IgD-negative memory B cell (primary cell): ENCODE results near the gene CSGALNACT2. TPM values are rescaled to one million over a fixed set of nuclear protein-coding genes. Genes with fewer than 3 reads are reported as not detected.

Experiments used
- H3K27ac Mint-ChIP-seq, 3 donors: one replicate each; pipeline ENCODE4 v1.8.0; 2020 to 2022; ENCODE audit warnings: mild to moderate bottlenecking in 3 of 3, mixed read lengths in 3 of 3, moderate library complexity in 1 of 3
- H3K27me3 Mint-ChIP-seq: one replicate; pipeline ENCODE4 v1.8.0; 2021; ENCODE audit warnings: mixed read lengths
- H3K36me3 Mint-ChIP-seq: one replicate; pipeline ENCODE4 v1.8.0; 2020; ENCODE audit warnings: mild to moderate bottlenecking, mixed read lengths
- H3K4me1 Mint-ChIP-seq, 3 donors: one replicate each; pipeline ENCODE4 v1.8.0; 2020 to 2022; ENCODE audit warnings: mixed read lengths in 3 of 3, mild to moderate bottlenecking in 1 of 3
- H3K4me3 Mint-ChIP-seq, 4 donors: one replicate each; pipeline ENCODE4 v1.8.0; 2020 to 2022; ENCODE audit warnings: mild to moderate bottlenecking in 4 of 4, mixed read lengths in 4 of 4, moderate library complexity in 3 of 4
- H3K9me3 Mint-ChIP-seq, 3 donors: one replicate each; pipeline ENCODE4 v1.8.0; 2020 to 2021; ENCODE audit warnings: mixed read lengths in 3 of 3, mild to moderate bottlenecking in 1 of 3
- polyA plus RNA-seq: library from polyadenylated mRNA; unstranded; fragments of 300-500 nt; fragmentation: Illumina TruSeq; gene quantifications from one replicate; pipeline ENCODE4 v1.2.3, GENCODE V29; 2021

Gene CSGALNACT2
- polyA plus RNA-seq, 1 donor from 2014 or later: 12.2 TPM

GRCh38 chr10:43125274-43125845, 12.9 kb upstream of the CSGALNACT2 start:
- Mint-ChIP-seq H3K27me3 (peaks cover 4% of the 10 kb centered on the region), H3K27ac (peak overlapping the region in 1 of 3 donors; percentile 39), H3K36me3 (no peaks in the 10 kb centered on the region), H3K4me1 (peaks cover 42 to 66% (median 45%) of the 10 kb centered on the region in 3 donors), H3K9me3 (no peaks in the 10 kb centered on the region), H3K4me3 (peak overlapping the region in 2 of 4 donors; percentile 67 to 78)

GRCh38 chr10:43125881-43126731, 12.1 kb upstream of the CSGALNACT2 start:
- Mint-ChIP-seq H3K36me3 (no peaks in the 10 kb centered on the region), H3K27ac (peak overlapping the region; percentile 39 to 59 (median 46)), H3K9me3 (no peaks in the 10 kb centered on the region), H3K4me3 (peak overlapping the region in 3 of 4 donors; percentile 33 to 86 (median 86)), H3K4me1 (peaks cover 36 to 59% (median 38%) of the 10 kb centered on the region in 3 donors), H3K27me3 (peaks cover 4% of the 10 kb centered on the region)

GRCh38 chr10:43126759-43127424, 11.4 kb upstream of the CSGALNACT2 start:
- H3K4me1 Mint-ChIP-seq: peaks cover 28 to 51% (median 30%) of the 10 kb centered on the region in 3 donors

GRCh38 chr10:43127442-43127841, 10.8 kb upstream of the CSGALNACT2 start:
- peaks cover 22 to 47% (median 26%) of the 10 kb centered on the region in 3 donors for H3K4me1 Mint-ChIP-seq
- peaks cover 4% of the 10 kb centered on the region for H3K27me3 Mint-ChIP-seq
- no peaks in the 10 kb centered on the region for H3K9me3 Mint-ChIP-seq
- peak overlapping the region in 3 of 4 donors; percentile 33 to 86 (median 86) for H3K4me3 Mint-ChIP-seq
- no peaks in the 10 kb centered on the region for H3K36me3 Mint-ChIP-seq
- H3K27ac Mint-ChIP-seq: peak overlapping the region; percentile 39 to 67 (median 59)

More at GRCh38 chr10:43126759-43127424, 11.4 kb upstream of the CSGALNACT2 start:
- peak overlapping the region; percentile 39 to 67 (median 59) for H3K27ac Mint-ChIP-seq
- no peaks in the 10 kb centered on the region for H3K9me3 Mint-ChIP-seq
- H3K27me3 Mint-ChIP-seq: peaks cover 4% of the 10 kb centered on the region
- peak overlapping the region in 3 of 4 donors; percentile 33 to 86 (median 86) for H3K4me3 Mint-ChIP-seq
- no peaks in the 10 kb centered on the region for H3K36me3 Mint-ChIP-seq

GRCh38 chr10:43128331-43128730, 9.9 kb upstream of the CSGALNACT2 start:
- Mint-ChIP-seq H3K27ac (peak overlapping the region in 2 of 3 donors; percentile 9 to 68), H3K9me3 (no peaks in the 10 kb centered on the region), H3K27me3 (peaks cover 4% of the 10 kb centered on the region), H3K4me3 (no peak overlapping the region), H3K4me1 (peaks cover 22 to 43% (median 26%) of the 10 kb centered on the region in 3 donors), H3K36me3 (peaks cover 3% of the 10 kb centered on the region)

- no peaks in the 10 kb centered on the region for H3K9me3 Mint-ChIP-seq
- peak overlapping the region in 2 of 4 donors; percentile 3 to 34 for H3K4me3 Mint-ChIP-seq
- H3K27ac Mint-ChIP-seq: peak overlapping the region in 2 of 3 donors; percentile 17 to 68
- peaks cover 4% of the 10 kb centered on the region for H3K27me3 Mint-ChIP-seq
- H3K4me1 Mint-ChIP-seq: peaks cover 24 to 40% (median 26%) of the 10 kb centered on the region in 3 donors
- peaks cover 3% of the 10 kb centered on the region for H3K36me3 Mint-ChIP-seq
Measured at GRCh38 chr10:43128958-43129706, 9.1 kb upstream of the CSGALNACT2 start.

GRCh38 chr10:43130770-43131171, 7.5 kb upstream of the CSGALNACT2 start:
- Mint-ChIP-seq H3K4me3 (peak overlapping the region in 1 of 4 donors; percentile 25), H3K27ac (no peak overlapping the region), H3K4me1 (peaks cover 30 to 38% (median 38%) of the 10 kb centered on the region in 3 donors)

GRCh38 chr10:43131256-43131655, 7.0 kb upstream of the CSGALNACT2 start:
- no peak overlapping the region for H3K4me3 Mint-ChIP-seq
- H3K4me1 Mint-ChIP-seq: peaks cover 32 to 43% (median 36%) of the 10 kb centered on the region in 3 donors
- no peaks in the 10 kb centered on the region for H3K9me3 Mint-ChIP-seq
- H3K27me3 Mint-ChIP-seq: peaks cover 4% of the 10 kb centered on the region
- no peak overlapping the region for H3K27ac Mint-ChIP-seq
- H3K36me3 Mint-ChIP-seq: peaks cover 3% of the 10 kb centered on the region

More at GRCh38 chr10:43130770-43131171, 7.5 kb upstream of the CSGALNACT2 start:
- H3K9me3 Mint-ChIP-seq: no peaks in the 10 kb centered on the region
- H3K36me3 Mint-ChIP-seq: peaks cover 3% of the 10 kb centered on the region
- peaks cover 4% of the 10 kb centered on the region for H3K27me3 Mint-ChIP-seq

GRCh38 chr10:43131906-43132305, 6.3 kb upstream of the CSGALNACT2 start:
- no peak overlapping the region for H3K27ac Mint-ChIP-seq
- no peaks in the 10 kb centered on the region for H3K27me3 Mint-ChIP-seq
- H3K36me3 Mint-ChIP-seq: peaks cover 3% of the 10 kb centered on the region
- no peaks in the 10 kb centered on the region for H3K9me3 Mint-ChIP-seq
- no peak overlapping the region for H3K4me3 Mint-ChIP-seq
- H3K4me1 Mint-ChIP-seq: peaks cover 29 to 38% (median 31%) of the 10 kb centered on the region in 3 donors

- no peak overlapping the region for H3K27ac Mint-ChIP-seq
- H3K4me3 Mint-ChIP-seq: peak overlapping the region in 1 of 4 donors; percentile 60
- H3K9me3 Mint-ChIP-seq: no peaks in the 10 kb centered on the region
- H3K27me3 Mint-ChIP-seq: no peaks in the 10 kb centered on the region
- H3K36me3 Mint-ChIP-seq: peaks cover 3% of the 10 kb centered on the region
- peaks cover 19 to 28% (median 21%) of the 10 kb centered on the region in 3 donors for H3K4me1 Mint-ChIP-seq
Measured at GRCh38 chr10:43132867-43133787, 5.1 kb upstream of the CSGALNACT2 start.

GRCh38 chr10:43134126-43134905, 3.9 kb upstream of the CSGALNACT2 start:
- Mint-ChIP-seq H3K27me3 (no peaks in the 10 kb centered on the region), H3K4me1 (peaks cover 19 to 31% (median 20%) of the 10 kb centered on the region in 3 donors), H3K36me3 (peaks cover 3% of the 10 kb centered on the region), H3K4me3 (peak overlapping the region in 2 of 4 donors; percentile 57 to 93), H3K9me3 (peaks cover 0 to 2% (median 0%) of the 10 kb centered on the region in 3 donors), H3K27ac (peak overlapping the region in 1 of 3 donors; percentile 14)

- H3K4me3 Mint-ChIP-seq: peak overlapping the region in 2 of 4 donors; percentile 0 to 93
Measured at GRCh38 chr10:43135064-43135463, 3.2 kb upstream of the CSGALNACT2 start.

More at GRCh38 chr10:43135064-43135463, 3.2 kb upstream of the CSGALNACT2 start:
- Mint-ChIP-seq H3K27ac (peak overlapping the region in 1 of 3 donors; percentile 93), H3K4me1 (peaks cover 19 to 33% (median 24%) of the 10 kb centered on the region in 3 donors), H3K27me3 (no peaks in the 10 kb centered on the region), H3K9me3 (peaks cover 0 to 2% (median 0%) of the 10 kb centered on the region in 3 donors), H3K36me3 (peaks cover 3% of the 10 kb centered on the region)
